AG04450 (cell line): ENCODE measurements around the gene KIF3A. TPM values are rescaled to one million over a fixed set of nuclear protein-coding genes. Genes with fewer than 3 reads are reported as not detected.

Experiments
- CTCF ChIA-PET: fragments of 300-600, 350-600 bp; formaldehyde crosslinking; extraction: SDS; loops from one replicate; lab custom pipeline; 2022; ENCODE audit warnings: antibody characterized with exemption, inconsistent platforms; lab: Charles Lee
- POLR2A ChIA-PET: fragments of 350-600 bp; formaldehyde crosslinking; extraction: SDS; loops from one replicate; lab custom pipeline; 2021; ENCODE audit warnings: antibody characterized with exemption, inconsistent platforms; lab: Yijun Ruan, JAX
- DNase-seq: peaks from one replicate; pipeline ENCODE4 v3.0.0-alpha.2; 2011; ENCODE audit warnings: low read depth, low spot score
- H3K27ac ChIP-seq: one replicate; pipeline ENCODE4 v1.5.1; 2012; ENCODE audit warnings: low read depth, low read length, control low read depth
- H3K27me3 ChIP-seq: one replicate; pipeline ENCODE4 v1.6.0; 2012; ENCODE audit warnings: low read length; ENCODE audit not compliant: control insufficient read depth, insufficient read depth
- H3K4me3 ChIP-seq: 2 replicates; pipeline ENCODE4 v1.5.1; 2011; ENCODE audit warnings: mild to moderate bottlenecking, low read depth, low read length, control low read depth
- H3K9me3 ChIP-seq: 2 replicates; pipeline ENCODE4 v1.5.1; 2012; ENCODE audit warnings: low read length; ENCODE audit not compliant: control insufficient read depth, insufficient read depth
- polyA plus RNA-seq: library from polyadenylated mRNA; depleted of rRNA; stranded (reverse); fragments of >200 nt; gene quantifications from 2 replicates; pipeline ENCODE4 v1.2.3, GENCODE V29; 2011
- TF ChIP-seq, protein P1 (sequence below): IDR thresholded peaks from 2 replicates; pipeline ENCODE4 v1.5.1; 2011; ENCODE audit warnings: low read depth, low read length, control low read depth, inconsistent platforms

The KIF3A gene
- polyA plus RNA-seq, 1 experiment, result 8.9 TPM

DNA sequence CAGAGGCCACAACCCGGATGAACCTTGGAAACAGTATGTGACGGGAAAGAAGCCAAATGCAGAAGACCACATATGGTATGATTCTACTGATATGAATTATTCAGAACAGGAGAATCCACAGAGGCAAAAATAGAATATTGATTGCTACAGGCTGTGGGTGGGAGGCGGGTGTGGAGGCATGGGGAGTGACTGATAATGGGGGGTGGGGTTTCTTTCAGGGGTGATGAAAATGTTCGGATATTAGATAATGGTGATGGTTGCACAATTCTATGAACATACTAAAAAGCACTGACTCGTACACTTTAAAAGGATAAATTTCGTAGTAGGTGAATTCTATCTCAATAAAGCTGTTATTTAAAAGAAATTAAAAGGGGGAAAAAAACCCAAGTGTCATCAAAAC is 52.9 kb downstream of the KIF3A start:
- DNase-seq, result no peak
- TF ChIP-seq, protein P1, sequence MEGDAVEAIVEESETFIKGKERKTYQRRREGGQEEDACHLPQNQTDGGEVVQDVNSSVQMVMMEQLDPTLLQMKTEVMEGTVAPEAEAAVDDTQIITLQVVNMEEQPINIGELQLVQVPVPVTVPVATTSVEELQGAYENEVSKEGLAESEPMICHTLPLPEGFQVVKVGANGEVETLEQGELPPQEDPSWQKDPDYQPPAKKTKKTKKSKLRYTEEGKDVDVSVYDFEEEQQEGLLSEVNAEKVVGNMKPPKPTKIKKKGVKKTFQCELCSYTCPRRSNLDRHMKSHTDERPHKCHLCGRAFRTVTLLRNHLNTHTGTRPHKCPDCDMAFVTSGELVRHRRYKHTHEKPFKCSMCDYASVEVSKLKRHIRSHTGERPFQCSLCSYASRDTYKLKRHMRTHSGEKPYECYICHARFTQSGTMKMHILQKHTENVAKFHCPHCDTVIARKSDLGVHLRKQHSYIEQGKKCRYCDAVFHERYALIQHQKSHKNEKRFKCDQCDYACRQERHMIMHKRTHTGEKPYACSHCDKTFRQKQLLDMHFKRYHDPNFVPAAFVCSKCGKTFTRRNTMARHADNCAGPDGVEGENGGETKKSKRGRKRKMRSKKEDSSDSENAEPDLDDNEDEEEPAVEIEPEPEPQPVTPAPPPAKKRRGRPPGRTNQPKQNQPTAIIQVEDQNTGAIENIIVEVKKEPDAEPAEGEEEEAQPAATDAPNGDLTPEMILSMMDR, result no peak
- Histone ChIP-seq H3K27me3 (no peaks in the 10 kb centered on the region), H3K4me3 (no peak overlapping the region), H3K9me3 (no peaks in the 10 kb centered on the region), H3K27ac (no peak overlapping the region)
- CTCF ChIA-PET, result no interaction called here
- POLR2A ChIA-PET, result no interaction called here

- Histone ChIP-seq H3K4me3 (no peak overlapping the region), H3K9me3 (no peaks in the 10 kb centered on the region), H3K27me3 (no peaks in the 10 kb centered on the region), H3K27ac (no peak overlapping the region)
- no peak for DNase-seq
- CTCF ChIA-PET, result interaction anchor here (0.9 kb wide), 1 partner anchor 138 kb away, joined by 3 read pairs; no protein-coding TSS in a partner anchor
- POLR2A ChIA-PET, result no interaction called here
- TF ChIP-seq, protein P1, result no peak
Observed at GRCh38 chr5:132681983-132682382, 55.4 kb downstream of the KIF3A start.

DNA sequence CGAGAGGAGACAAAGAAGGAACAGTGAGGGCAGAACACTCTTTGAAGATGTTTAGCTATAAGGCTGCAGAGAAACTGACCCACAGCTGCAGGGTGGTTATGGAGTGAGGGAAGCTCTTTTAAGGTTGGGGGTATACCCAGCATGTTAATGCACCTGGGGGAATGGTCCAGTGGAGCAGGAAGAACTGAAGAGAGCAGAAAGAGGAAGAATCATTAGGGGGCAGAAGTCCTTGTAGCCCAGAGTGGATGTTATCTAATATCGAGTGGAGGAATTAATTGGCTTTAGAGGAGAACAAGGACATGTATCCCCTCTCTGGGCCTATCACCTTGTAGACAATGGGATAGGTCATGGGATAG is 55.9 kb downstream of the KIF3A start:
- Histone ChIP-seq H3K27me3 (no peaks in the 10 kb centered on the region), H3K4me3 (no peak overlapping the region), H3K27ac (no peak overlapping the region), H3K9me3 (no peaks in the 10 kb centered on the region)
- CTCF ChIA-PET, result interaction anchor here (0.9 kb wide), 1 partner anchor 139 kb away, joined by 3 read pairs; no protein-coding TSS in a partner anchor
- POLR2A ChIA-PET, result no interaction called here
- TF ChIP-seq, protein P1, result no peak
- DNase-seq, result no peak

DNA sequence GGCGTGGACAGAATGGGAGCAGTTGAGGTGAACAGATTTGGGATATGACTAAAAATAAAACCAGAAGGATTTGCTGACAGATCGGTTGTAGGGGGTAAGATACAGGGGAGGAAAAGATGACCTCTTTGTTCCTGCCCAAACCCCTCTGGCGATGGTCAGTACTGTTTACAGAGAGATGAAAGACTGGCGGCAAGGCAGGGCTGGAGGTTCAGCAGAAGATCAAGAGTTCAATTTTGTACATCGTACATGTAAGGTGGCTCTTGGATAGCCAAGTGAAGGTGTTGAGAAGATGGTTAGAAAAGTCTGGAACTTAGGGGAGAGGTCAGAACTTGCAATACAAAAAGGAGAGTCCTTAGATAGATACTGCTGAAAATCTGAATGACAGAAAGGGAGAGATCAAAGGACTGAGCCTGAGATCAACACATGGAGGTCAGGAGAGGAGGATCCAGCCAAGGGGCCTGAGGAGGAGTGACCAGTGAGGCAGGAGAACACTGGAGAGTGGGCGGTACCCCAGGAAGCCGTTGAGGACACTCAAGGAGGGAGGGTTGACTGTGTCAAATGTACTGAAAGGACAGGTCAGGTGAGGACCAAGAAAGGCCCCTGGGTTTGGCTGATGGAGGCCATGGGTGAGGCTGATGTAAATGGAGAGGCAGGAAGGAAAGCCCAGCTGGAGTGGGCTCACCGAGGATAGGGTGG is 56.4 kb downstream of the KIF3A start:
- Histone ChIP-seq H3K4me3 (no peak overlapping the region), H3K27ac (no peak overlapping the region), H3K27me3 (no peaks in the 10 kb centered on the region), H3K9me3 (no peaks in the 10 kb centered on the region)
- CTCF ChIA-PET, result no interaction called here
- POLR2A ChIA-PET, result no interaction called here
- TF ChIP-seq, protein P1, result no peak
- DNase-seq, result no peak

- DNase-seq, result no peak
- CTCF ChIA-PET, result interaction anchor here (0.5 kb wide), 1 partner anchor 28 kb away, joined by 3 read pairs; no protein-coding TSS in a partner anchor
Observed at GRCh38 chr5:132679717-132680380, 57.5 kb downstream of the KIF3A start.

More at GRCh38 chr5:132679717-132680380, 57.5 kb downstream of the KIF3A start:
- H3K27me3 ChIP-seq, result no peaks in the 10 kb centered on the region
- H3K27ac ChIP-seq, result no peak overlapping the region
- peaks cover 2% of the 10 kb centered on the region; the same call in 1 of the 2 replicates for H3K9me3 ChIP-seq
- TF ChIP-seq, protein P1, result no peak
- no peak overlapping the region for H3K4me3 ChIP-seq
- POLR2A ChIA-PET, result no interaction called here
